GM19328 (cell line): Measurements from ENCODE around the gene MYO1E.
"Not testable (repeated sequence)": the region's sequence is repeated elsewhere in the genome, so short reads cannot be mapped to it uniquely, and the experiment has no call there.

Experiments used
- ATAC-seq: cut with Tn5 transposase; IDR thresholded peaks from one replicate; pipeline ENCODE4 v1.9.1; 2021; ENCODE audit warnings: mild to moderate bottlenecking, moderate library complexity; ENCODE audit not compliant: unreplicated experiment

MYO1E gene

DNA sequence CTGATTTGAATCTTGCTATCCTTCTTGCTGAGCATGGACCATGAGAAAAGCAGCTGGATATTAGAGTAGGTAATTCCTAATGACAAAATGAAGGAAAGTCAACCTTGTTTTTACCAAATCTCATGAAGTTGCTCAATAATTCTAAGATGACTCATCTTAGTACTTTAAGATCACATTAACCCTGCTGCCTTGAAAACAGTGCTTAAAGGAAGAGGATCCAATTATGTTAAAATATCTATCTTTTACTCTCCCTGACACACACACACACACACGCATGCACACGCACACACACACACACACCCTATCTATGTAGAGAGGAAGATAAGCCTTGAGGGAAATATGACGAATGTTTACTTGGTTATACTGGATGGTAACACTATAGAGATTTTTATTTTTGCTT, 16.0 kb upstream of the MYO1E start:
- ATAC-seq, result no peak

DNA sequence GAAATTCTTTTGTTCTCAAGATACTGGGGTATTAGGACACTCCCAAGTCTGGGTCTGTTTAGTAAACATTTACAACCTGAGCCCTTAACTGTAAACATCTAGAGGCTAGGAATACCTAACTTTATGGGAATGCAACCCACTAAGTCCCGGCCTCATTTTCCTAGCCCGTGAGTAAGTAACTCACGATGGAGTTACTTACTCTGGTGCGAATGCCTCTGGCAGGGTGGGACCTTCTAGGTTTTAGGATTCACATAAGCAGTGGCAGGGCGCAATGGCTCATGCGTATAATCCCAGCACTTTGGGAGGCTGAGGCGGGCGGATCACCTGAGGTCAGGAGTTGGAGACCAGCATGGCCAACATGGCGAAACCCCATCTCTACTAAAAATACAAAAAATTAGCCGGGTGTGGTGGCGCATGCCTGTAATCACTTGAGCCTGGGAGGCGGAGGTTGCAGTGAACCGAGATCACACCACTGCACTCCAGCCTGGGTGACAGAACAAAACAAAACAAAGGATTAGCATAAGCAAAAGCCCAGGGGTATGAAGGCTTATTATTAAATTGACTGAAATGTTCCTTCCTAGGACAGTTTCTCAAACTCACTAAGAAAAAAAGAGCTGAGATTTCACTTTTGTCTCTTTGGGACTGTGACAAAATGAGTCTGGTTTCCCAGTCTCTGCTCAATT, 14.7 kb upstream of the MYO1E start:
- ATAC-seq, result not testable (repeated sequence)

DNA sequence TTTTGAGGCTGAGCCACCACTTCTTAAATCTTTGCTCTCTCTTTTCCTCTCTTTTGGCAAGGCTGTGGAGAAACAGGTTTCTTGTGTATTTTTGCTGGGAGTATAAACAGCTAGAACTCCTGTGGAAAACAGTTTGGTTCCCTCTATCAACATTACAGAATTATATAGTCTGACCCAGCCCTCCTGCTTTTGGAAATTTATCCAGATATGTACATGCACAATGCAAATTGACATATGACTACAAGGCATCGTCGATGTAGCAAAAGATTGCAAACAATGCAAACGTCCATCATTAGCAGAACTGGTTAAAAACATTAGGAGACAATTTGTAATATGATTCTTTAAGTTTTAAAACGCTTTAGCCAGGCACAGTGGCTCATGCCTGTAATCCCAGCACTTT, 12.5 kb upstream of the MYO1E start:
- no peak for ATAC-seq

DNA sequence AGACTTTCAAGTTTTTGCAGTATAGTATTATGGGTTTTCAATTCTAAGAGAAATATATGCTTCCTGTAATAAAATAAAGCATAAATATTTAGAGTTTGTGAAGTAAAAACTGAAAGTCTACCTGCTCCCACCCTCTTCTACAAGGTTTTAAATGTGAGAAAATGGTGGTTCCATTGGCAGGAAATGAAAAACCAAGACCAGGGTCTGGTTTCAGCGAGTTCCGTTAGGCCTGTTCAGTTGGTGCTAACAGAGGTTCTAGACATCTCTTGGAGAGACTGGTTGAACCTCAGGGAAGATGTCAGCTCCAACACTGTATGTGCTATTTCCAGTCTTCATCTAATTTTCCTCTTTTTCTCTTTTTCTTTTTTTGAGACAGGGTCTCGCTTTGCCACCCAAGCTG, 11.8 kb upstream of the MYO1E start:
- ATAC-seq, result no peak

GRCh38 chr15:59380902-59381610, 8.4 kb upstream of the MYO1E start:
- no peak for ATAC-seq

DNA sequence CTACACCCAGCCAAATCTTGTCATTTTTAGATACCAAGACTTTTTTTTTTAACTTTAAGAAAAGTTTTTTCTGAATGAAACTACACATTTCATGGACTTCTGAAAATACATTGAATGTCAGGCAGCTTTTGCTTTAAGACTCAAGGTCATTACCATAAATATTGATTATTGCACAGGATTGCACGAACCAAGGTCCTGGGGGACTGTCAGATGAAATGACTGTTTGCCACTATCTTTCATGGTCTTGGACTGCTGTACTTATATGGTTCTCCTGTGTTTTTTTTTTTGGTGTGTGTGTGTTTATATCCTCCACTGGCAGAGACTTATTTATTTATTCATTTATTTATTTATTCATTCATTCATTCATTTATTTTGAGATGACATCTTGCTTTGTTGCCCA, 6.9 kb upstream of the MYO1E start:
- ATAC-seq, result no peak

DNA sequence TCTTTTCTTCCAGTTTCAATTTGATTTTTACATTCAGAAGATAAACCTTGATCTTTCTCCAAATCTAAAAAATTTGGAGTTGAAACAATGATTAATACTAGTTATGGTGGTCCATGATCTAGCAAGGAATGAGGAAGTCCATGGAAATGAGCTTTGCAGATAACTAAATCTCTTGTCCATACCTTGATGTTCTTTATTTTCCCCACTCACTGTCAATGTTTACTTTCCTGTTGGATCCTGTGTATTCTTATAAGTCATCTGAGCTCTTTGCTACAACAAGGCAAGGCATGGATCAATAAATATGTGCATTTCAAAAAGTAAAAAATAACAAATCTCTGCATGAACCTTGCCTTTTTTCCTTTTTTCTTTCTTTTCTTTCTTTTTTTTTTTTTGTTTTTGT, 6.2 kb upstream of the MYO1E start:
- no peak for ATAC-seq

- no peak for ATAC-seq
Observed at GRCh38 chr15:59377924-59378323, 5.3 kb upstream of the MYO1E start.

- ATAC-seq, result no peak
Observed at GRCh38 chr15:59376733-59377132, 4.1 kb upstream of the MYO1E start.

DNA sequence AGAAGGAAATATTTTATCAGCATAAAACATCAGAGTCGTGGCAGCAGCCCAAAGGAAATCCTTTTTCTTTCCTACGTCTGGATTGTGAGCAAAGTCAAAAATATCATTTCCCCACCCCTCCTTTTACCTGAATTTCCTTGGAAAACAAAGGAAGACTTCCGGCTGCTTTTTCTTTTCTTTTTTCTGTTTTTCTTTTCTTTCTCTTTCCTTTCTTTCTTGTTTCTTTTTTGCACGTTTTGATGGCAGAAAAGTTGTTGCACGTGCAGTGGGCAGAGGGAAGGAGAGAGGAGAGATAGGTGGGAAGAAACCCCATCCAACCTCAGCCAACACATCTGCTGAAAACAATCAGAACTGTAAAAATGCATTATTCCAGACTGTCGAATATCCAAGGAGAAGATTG, 544 bp upstream of the MYO1E start:
- no peak for ATAC-seq

DNA sequence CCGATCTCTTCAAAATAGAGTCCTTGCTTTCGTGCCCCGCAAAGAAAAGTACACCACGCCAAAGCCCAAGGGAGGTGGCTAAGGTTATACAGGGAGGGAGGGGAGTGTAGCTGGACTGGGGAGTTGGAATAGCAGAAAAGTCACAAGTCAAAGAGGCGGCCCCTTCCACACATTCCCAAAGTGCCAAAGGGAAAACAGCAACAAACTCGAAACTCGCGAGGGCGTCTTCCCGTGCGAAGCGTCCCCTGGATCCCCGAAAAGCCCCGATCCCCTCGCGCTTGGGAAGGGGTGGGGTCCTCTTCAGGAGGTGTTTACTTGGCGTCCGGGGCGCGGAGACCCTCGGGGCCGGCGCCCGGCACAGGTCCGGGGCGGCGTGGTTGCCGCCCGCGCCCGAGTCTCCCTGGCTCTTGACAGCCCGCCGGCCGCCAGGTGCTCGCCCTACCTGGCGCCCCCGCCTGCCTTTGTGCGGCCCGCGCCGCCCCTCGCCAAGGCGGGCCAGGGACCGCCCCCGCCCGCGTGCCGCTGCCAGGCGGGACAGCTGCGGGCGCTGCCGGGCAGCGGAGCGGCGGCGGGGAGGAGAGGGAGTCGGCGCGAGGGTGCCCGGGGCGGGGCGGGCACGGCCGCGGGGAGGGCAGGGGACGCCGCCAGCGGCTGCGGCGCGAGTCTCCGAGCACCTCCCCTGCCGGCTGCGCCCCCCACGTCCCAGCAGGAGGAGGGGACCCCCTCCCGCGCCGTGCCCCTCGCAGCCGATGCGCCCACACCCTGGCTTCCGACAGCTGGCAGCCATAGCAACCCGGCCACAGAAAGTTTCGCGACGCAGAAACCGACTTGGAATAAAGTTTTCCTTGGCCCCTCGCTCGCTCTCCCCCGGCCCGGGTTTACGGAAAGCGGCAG, 966 bp downstream of the MYO1E start:
- no peak for ATAC-seq

- no peak for ATAC-seq
Observed at GRCh38 chr15:59369597-59369996, 3.1 kb downstream of the MYO1E start.

- no peak for ATAC-seq
Observed at GRCh38 chr15:59367022-59367451, 5.6 kb downstream of the MYO1E start.

- no peak for ATAC-seq
Observed at GRCh38 chr15:59366333-59367021, 6.2 kb downstream of the MYO1E start.

GRCh38 chr15:59364248-59364647, 8.4 kb downstream of the MYO1E start:
- ATAC-seq, result no peak

- no peak for ATAC-seq
Observed at GRCh38 chr15:59362331-59362730, 10.3 kb downstream of the MYO1E start.

DNA sequence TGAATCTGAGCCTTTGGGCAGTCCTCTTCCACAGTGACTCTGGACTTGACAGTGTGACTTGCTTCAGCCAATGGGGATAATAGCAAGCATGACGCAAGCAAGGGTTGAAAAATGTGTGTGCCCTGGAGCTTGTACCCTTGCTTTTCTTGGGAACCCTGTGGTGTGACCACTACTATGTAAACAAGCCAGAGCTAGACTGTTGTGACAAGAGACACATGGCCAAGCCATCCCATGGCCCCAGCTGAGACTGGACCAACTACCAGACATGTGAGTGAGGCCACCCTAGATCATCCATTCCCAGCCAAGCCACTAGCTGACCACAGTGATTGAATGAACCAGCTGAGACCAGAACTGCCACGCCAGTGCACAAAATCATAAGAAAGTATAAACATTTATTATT, 11.8 kb downstream of the MYO1E start:
- ATAC-seq, result no peak

DNA sequence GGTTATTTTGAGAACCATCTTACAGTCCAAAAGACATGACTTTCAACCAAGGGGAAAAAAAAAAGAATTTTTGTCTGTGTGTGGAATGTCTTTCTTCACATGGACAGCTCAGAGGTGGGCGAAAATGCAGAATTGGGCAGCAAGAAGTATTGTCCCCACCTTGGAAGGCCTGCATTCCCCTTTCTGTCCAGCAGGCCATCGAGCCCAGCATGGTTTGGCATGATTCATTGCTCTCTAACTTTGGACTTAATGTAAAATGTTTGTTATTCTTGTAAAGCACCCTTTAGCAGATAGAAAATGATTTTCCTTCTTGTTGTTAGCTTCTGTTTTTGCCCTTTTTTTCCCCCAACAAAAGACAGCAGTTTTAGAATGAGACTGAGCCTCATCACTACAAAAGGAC, 12.4 kb downstream of the MYO1E start:
- no peak for ATAC-seq

DNA sequence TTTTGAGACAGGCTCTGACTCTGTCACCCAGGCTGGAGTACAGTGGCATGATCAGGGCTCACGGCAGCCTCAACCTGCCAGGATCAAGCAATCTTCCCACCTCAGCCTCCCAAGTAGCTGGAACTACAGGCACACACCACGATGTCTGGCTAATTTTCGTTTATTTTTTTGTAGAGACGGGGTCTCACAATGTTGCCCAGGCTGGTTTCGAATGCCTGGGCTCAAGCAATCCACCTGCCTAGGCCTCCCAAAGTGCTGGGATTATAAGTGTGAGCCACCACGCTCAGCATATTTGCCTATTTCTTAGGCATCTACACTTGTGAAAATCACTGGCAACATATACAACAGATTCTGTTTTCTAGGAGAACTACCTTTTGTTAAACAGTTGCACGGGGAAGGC, 16.9 kb downstream of the MYO1E start:
- no peak for ATAC-seq

GRCh38 chr15:59354417-59355031, 18.1 kb downstream of the MYO1E start:
- no peak for ATAC-seq

- no peak for ATAC-seq
Observed at GRCh38 chr15:59353994-59354416, 18.7 kb downstream of the MYO1E start.
